H54 (cell line): ENCODE results near the gene ZNF425.
"Not testable (repeated sequence)": the region's sequence is repeated elsewhere in the genome, so short reads cannot be mapped to it uniquely, and the experiment has no call there.

ENCODE experiments used
- DNase-seq: peaks from one replicate; pipeline ENCODE4 v3.0.0; 2011; ENCODE audit warnings: low spot score, mixed read lengths; ENCODE audit not compliant: insufficient read length
- FAIRE-seq: peaks from 3 replicates; lab custom pipeline; 2011; peaks lifted over from hg19 to GRCh38; lab: Jason Lieb, UNC
- POLR2A ChIP-seq: IDR thresholded peaks from 2 replicates; pipeline ENCODE4 v1.6.1; 2011; ENCODE audit warnings: low read depth, mild to moderate bottlenecking, low read length

The ZNF425 gene

DNA sequence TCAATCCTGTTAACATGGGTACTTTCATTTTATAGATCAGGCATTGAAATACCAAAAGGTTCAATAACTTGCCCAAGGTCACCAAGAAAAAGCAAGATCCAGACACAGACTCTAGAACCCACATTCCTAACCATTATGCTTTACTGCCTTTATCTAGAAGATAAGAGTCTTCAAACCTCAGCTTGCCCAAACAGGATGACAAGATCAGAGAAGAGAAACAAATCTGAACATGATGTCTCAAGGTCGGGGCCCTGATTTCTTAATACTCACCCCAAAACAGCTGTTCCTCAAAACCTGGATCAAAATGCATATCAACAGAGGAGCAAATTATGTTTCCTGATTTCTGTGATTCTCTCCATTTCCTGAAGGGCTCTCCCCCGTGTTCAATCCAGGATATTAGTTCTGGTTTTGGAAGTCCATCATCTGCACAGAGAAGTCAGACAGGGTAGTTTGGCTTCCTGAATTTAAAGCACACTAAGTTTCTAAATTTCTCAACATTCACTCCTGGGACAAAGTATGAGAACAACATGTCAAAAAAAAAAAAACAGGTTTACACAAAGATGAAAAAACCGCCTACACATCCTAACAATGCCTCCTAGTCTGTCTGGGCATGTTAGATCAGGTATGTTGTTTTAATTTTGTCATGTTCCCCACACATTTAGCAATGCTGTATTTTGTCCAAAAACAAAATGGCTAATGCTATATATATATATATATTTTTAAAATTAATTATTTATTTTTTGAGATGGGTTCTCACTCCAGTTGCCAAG, 51.8 kb downstream of the ZNF425 start:
- no peak for TF ChIP-seq POLR2A
- DNase-seq, result no peak
- no peak for FAIRE-seq

DNA sequence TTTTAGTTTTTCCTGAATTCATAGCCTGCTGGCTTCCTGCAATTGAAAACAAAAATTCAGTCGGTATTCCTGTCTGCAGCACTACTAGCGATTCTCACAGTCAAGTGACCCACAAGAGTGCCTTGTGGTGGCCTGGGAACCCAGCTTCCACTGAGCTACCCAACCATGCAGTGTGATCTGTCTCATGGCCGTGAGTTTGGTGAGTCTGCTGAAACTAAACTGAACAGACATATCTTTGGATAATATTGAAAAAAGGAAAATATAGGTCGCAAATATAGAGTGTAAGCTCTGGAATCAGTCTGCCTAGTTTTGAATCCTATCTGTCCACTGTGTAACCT, 53.7 kb downstream of the ZNF425 start:
- DNase-seq, result no peak
- TF ChIP-seq POLR2A, result no peak
- no peak for FAIRE-seq

DNA sequence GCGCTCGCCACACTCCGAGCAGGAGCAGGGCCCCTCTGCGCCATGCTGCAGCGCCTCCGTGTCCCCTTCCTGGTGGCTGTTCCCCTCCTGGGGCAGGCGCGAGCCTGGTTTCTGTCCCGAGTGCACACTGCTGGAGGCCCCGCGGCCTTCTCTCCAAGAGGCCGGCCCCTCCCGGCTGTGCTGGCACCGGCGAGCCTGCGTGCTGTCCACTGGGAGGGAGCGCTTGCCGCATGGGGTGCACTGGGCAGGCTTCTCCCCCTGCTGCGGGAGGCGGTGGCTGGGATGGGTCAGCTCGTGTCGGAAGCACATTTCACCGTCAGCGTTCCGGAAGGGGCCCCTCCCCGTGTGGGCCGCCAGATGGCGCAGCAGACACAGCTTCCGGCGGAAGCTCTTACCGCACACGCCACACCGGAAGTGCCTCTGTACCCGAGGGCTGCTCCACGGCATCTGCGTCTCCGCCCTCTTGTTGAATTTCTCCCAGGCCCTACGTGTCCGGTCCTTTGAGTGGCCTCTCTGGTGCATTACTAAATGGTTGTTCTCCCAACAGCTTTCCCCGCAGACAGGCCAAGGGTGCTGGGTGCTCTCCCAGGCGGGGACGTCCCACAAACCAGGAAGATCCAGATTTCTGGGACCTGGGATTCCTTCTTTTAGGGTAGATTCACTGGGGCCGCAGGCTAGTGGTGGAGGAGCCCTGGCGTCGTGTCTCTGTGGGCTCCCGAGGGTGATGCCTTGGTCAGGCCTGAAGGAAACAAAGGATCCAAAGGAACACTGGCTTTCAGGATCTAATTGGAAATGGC, 54.3 kb downstream of the ZNF425 start:
- FAIRE-seq (no peak), DNase-seq (no peak)
- TF ChIP-seq POLR2A, result no peak

GRCh38 chr7:149071182-149071635, 54.9 kb downstream of the ZNF425 start:
- TF ChIP-seq POLR2A, result no peak
- FAIRE-seq (no peak), DNase-seq (no peak)

DNA sequence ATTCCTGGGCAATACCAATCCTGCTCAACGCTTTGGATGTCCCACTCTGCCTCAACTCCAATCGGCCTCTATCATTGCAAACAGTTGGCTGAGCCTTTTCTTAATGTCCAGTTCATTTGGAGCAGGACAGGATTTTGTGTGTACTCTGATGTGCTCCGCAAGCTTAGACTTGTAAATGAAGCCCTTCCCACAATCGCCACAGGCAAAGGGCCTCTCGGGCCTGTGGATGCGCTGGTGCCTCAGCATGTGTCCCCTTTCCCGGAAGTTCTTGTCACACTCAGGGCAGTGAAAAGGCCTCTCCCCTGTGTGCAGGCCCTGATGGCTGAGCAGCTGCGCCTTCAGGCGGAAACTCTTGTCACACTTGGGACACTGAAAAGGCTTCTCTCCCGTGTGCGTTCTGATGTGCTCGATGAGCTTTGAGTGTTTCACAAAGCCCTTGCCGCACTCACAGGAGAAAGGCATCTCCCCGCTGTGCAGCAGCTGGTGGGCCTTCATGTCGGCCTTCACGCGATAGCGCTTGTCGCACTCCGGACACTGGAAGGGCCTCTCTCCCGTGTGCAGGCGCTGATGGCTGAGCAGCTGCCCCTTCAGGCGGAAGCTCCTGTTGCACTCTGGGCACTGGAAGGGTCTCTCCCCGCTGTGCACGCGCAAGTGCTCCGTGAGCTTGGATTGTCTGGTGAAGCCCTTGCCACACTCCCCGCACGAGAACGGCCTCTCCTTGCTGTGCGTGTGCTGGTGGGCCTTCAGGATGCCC, 55.6 kb downstream of the ZNF425 start:
- DNase-seq, result no peak
- no peak for TF ChIP-seq POLR2A
- no peak for FAIRE-seq

DNA sequence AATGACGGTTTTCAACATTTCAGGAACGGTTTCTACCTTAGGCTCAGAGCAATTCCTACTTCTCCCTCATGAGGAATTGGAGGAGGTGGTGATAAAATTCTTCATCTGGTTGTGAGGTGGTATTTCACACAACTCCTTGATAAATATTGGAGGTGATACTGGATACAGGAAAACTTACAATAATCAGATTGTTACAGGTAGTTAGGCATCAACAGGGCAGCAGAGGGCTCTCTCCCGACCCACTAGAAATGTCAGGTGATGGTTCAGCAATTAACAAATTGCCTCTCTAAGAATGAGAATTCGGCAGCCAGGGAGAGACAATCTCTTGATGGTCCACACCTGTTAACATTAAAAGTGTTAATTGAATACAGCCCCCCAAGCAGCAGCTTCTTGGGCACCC, 58.3 kb downstream of the ZNF425 start:
- TF ChIP-seq POLR2A, result no peak
- no peak for FAIRE-seq
- DNase-seq, result no peak

GRCh38 chr7:149063476-149063875, 62.6 kb downstream of the ZNF425 start:
- no peak for TF ChIP-seq POLR2A
- no peak for FAIRE-seq

GRCh38 chr7:149062217-149062899, 63.8 kb downstream of the ZNF425 start:
- DNase-seq, FAIRE-seq: not testable (repeated sequence)

More at GRCh38 chr7:149063476-149063875, 62.6 kb downstream of the ZNF425 start:
- no peak for DNase-seq

DNA sequence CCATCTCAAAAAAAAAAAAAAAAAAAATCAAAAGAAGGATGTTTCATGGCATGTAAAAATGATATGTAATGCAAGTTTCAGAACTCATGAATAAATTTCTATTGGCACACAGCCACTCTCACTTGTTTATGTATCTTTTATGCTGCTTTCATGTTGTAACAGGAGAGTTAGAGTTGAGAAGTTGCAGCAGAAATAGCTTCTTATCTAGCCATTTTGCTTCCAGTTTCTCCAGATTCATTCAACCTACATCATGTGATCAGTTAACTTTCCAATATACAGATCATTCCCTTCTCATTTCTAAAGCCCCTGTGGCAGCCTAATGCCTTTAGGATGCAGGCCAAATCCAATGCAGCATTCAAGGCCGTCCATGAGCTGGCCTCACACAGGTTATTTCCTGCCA, 66.0 kb downstream of the ZNF425 start:
- FAIRE-seq, result no peak
- DNase-seq, result no peak
- TF ChIP-seq POLR2A, result no peak

GRCh38 chr7:149053885-149054284, 72.2 kb downstream of the ZNF425 start:
- DNase-seq, result no peak
- FAIRE-seq, result no peak
- no peak for TF ChIP-seq POLR2A

DNA sequence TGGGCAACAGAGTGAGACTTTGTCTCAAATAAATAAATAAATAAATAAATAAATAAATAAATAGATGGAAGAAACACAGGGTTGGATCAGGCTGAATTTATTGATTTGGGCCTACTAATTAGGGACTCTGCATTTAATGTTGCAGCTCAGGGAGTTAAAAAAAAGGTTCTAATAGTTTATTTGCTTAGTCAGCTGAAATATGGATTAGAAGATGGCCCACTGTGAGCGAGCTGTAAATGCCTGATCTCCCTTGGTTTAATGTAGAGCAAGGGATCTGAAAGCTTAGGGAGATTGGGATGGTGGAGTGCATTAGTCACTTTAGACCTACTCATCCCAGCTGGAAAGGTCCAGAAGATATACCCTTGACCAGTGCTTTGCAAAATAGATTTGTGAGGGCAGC, 72.7 kb downstream of the ZNF425 start:
- TF ChIP-seq POLR2A, result no peak
- FAIRE-seq (no peak), DNase-seq (no peak)
